Measurements from ENCODE around the gene CD63.

DNA sequence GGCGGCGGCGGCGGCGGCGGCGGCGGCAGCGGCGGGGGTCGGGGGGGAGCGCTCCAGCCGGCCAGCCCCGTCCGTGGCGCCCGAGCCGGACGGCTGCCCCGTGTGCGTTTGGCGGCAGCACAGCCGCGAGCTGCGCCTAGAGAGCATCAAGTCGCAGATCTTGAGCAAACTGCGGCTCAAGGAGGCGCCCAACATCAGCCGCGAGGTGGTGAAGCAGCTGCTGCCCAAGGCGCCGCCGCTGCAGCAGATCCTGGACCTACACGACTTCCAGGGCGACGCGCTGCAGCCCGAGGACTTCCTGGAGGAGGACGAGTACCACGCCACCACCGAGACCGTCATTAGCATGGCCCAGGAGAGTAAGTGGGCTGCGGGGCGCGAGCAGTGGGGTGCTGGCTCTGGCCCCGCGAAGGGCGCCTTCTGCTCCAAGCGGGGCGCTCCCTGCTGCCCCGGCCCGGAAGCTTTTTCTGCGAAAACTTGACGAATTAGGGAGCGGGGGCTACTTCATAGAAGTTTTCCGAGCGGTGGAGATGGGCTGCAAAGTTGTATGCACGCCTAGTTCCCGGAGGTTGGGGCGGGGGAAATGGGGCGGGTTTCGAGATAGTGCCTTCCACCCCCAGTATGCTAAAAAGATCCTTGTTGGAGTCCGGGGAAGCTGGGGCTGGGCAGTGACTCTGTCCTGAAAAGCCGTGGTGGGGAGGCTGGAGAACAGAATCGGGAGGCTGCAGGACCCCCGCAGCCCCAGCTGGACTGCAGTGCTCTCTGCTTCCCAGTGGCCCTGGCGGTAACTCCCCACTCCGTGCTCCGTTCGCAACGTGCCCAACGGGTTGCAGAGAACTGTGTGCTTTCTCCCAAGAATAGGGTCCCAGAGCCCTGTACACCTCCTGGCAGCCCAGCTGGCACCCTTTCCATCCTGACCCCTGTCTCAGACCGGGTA lies 14.9 kb upstream of the CD63 start:
- TF ChIP-seq, protein P1, sequence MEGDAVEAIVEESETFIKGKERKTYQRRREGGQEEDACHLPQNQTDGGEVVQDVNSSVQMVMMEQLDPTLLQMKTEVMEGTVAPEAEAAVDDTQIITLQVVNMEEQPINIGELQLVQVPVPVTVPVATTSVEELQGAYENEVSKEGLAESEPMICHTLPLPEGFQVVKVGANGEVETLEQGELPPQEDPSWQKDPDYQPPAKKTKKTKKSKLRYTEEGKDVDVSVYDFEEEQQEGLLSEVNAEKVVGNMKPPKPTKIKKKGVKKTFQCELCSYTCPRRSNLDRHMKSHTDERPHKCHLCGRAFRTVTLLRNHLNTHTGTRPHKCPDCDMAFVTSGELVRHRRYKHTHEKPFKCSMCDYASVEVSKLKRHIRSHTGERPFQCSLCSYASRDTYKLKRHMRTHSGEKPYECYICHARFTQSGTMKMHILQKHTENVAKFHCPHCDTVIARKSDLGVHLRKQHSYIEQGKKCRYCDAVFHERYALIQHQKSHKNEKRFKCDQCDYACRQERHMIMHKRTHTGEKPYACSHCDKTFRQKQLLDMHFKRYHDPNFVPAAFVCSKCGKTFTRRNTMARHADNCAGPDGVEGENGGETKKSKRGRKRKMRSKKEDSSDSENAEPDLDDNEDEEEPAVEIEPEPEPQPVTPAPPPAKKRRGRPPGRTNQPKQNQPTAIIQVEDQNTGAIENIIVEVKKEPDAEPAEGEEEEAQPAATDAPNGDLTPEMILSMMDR (IDR thresholded peaks at IDR 0.05): peak in 2 of 6 experiments; percentile 21 to 25
- TF ChIP-seq POLR2A (IDR thresholded peaks at IDR 0.05): no peak
